SK-N-MC (cell line): ENCODE data around the gene FAM136A.

Experiments used
- EZH2 ChIP-seq: fragments of 200-600 bp; sonication (generic); IDR thresholded peaks from one replicate; pipeline ENCODE4 v1.6.1; 2017; ENCODE audit warnings: antibody characterized with exemption
- POLR2AphosphoS5 ChIP-seq: IDR thresholded peaks from 2 replicates; pipeline ENCODE4 v1.6.1; 2012; ENCODE audit warnings: mild to moderate bottlenecking, low read depth, low read length, borderline replicate concordance

DNA sequence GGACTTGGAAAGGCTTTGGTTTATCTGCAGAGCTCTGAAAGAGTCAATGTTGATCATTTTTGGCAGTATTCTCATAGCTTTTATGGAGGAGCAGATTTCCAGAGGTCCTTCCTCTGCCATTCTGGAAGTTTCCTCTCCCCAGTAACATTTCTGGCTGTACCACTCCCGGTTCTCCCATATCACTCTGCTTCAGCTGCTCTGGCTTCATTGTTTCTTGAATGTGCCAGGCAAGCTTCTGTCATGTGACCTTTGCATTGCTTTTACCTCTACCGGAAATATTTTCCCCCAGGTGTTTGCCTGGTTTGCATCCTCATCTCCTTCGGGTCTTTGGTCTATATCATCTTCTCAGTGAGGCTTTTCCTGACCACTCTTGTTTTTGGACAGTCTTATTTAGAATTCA lies 31.5 kb downstream of the FAM136A start:
- TF ChIP-seq POLR2AphosphoS5: no peak
- TF ChIP-seq EZH2: no peak
